WI38 (cell line): ENCODE measurements around the gene COQ8A.
A peak's percentile ranks its signal among the peaks of the same experiment; 100 is the strongest.
"Not testable (repeated sequence)": the region's sequence is repeated elsewhere in the genome, so short reads cannot be mapped to it uniquely, and the experiment has no call there.

Source experiments
- H3K4me3 ChIP-seq: 2 replicates; pipeline ENCODE4 v1.5.1; 2011; ENCODE audit warnings: low read depth, mild to moderate bottlenecking, control low read depth, low read length
- CTCF ChIP-seq: IDR thresholded peaks from 2 replicates; pipeline ENCODE4 v1.5.1; 2012; ENCODE audit warnings: low read depth, mild to moderate bottlenecking, control low read depth, low read length

The COQ8A gene

GRCh38 chr1:226920446-226920894 lies 19.6 kb upstream of the COQ8A start:
- H3K4me3 ChIP-seq: no peak overlapping the region
- TF ChIP-seq CTCF: no peak

DNA sequence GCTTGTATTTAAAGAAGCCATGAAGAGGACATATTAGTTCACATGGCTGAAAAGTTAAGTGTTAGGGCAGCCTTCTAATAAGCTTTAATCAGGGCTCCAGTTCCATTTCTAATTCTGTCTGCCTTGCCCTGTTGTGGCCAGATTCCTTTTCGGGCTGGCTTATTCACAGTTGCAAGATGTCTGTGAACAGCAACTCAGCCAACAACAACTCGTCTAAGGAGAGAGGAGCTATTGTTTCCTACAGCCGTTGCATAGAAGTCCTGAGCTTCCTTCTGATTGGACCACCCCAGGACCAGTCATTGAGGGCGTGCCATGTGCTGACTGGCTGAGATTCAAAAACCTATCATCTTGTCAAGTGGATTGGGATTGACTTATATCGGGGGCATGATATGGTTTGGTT lies 18.6 kb upstream of the COQ8A start:
- no peak overlapping the region for H3K4me3 ChIP-seq
- no peak for TF ChIP-seq CTCF

DNA sequence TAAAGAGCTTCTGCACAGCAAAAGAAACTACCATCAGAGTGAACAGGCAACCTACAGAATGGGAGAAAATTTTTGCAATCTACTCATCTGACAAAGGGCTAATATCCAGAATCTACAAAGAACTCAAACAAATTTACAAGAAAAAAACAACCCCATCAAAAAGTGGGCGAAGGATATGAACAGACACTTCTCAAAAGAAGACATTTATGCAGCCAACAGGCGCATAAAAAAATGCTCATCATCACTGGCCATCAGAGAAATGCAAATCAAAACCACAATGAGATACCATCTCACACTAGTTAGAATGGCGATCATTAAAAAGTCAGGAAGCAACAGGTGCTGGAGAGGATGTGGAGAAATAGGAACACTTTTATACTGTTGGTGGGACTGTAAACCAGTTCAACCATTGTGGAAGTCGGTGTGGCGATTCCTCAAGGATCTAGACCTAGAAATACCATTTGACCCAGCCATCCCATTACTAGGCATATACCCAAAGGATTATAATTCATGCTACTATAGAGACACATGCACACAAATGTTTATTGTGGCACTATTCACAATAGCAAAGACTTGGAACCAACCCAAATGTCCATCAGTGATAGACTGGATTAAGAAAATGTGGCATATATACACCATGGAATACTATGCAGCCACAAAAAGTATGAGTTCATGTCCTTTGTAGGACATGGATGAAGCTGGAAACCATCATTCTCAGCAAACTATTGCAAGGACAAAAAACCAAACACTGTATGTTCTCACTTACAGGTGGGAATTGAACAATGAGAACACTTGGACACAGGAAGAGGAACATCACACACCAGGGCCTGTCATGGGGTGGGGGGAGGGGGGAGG lies 10.6 kb upstream of the COQ8A start:
- H3K4me3 ChIP-seq: not testable (repeated sequence)

DNA sequence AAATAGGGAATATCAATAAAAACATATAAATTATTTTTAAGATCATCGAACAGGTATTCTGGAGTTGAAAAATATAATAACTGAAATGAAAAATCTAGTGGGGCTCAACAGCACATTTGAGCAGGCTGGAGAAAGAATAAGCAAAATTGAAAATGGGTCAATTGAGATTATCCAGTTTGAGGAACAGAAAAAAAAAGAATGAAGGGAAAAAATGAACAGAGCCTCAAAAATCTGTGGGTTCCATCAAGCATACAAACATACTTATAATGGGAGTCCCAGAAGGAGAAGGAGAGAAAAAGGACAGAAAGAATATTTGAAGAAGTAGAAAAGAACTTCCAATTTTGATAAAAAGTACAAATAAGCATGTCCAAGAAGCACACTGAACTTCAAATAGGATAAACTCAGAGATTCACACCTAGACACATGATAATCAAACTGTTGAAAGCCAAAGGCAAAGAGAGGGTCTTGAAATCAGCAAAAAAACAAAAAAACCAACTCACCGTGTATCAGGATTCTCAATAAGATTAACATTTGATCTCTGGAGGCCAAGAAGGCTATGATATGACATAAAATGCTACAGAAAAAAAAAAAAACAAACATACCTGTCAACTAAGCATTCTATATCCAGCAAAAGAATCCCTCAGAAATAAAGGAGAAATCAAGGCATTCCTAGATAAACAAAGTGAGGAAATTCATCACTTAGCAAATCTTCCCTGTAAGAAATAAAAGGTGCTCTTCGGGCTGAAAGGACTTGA lies 5.4 kb upstream of the COQ8A start:
- no peak overlapping the region for H3K4me3 ChIP-seq
- TF ChIP-seq CTCF: no peak

DNA sequence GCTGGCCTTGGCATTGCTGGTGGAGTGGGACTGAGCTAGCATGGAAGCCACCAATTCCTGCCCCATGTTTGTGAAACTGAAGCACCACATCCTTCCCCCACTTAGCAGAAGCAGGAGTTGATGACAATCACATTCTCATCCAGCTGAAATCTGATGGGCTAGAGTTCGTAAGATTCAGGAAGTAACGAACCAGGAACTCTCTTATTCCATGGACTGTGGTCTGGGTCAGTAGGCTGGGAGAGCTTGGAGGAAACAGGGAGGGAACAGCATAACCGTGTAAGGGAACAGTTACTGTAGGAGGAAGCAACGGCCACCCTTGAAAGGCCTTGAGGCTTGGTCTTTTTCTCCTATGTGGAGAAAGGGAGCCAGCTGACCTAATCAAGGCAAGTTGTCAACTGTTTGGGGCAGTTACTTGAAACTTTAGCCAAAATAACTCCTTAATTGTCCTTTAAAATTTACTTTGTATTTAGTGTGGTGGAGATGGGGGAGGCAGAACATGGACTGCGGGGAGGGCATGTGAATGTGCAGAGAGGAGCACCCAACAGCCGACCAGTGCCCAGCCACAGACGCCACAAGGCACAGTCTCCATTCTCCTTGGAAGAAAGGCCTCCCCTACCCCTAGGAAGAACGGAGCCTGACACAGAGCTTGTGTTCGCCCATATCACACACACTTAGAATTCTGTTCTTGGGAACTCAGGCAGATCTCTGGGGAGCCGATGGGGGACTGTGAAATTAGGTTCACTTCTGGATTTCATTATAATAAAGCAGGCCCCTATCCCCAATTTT lies 2.0 kb upstream of the COQ8A start:
- no peak overlapping the region for H3K4me3 ChIP-seq

DNA sequence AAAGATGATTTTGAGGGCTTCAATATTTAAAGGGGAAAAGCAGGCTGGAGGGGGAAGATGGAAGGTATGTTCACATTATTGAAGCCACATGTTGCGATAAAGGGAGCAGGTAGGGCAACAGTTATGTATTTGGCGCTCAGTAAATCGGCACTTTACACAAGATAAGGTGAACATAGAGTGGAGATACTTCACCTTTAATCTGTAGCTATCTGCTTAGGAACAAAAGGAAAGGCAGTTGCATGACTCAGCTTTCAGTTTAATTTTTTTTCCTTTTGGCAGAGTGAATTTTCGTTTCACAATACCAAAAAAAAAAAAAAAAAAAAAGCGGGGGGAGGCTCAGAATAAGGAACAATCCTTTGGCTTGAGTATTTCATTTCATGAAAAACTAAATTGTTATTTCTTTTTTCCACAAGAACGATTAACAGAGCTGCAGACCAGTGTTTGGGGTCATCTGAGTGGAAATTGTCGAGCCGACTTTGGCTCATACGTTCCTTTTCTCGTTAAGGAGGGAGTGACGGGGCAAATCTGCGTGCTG lies 1.1 kb upstream of the COQ8A start:
- peak overlapping the region; percentile 70 for H3K4me3 ChIP-seq

More for the DNA sequence above, 2.0 kb upstream of the COQ8A start:
- TF ChIP-seq CTCF: no peak

More for the DNA sequence above, 1.1 kb upstream of the COQ8A start:
- TF ChIP-seq CTCF: no peak
